GM19240 (cell line): ENCODE results near the gene C8B.

Source experiments
- DNase-seq: peaks from one replicate; pipeline ENCODE4 v3.0.0; 2011; ENCODE audit warnings: low spot score; ENCODE audit not compliant: insufficient read length

Gene C8B

GRCh38 chr1:56901716-56902115, 64.1 kb downstream of the C8B start:
- DNase-seq = no peak

- no peak for DNase-seq
Observed at GRCh38 chr1:56898879-56899278, 66.9 kb downstream of the C8B start.

GRCh38 chr1:56898005-56898373, 67.8 kb downstream of the C8B start:
- DNase-seq = no peak

- DNase-seq = no peak
Observed at GRCh38 chr1:56897150-56898004, 68.4 kb downstream of the C8B start.

GRCh38 chr1:56894014-56894413, 71.8 kb downstream of the C8B start:
- DNase-seq = no peak

GRCh38 chr1:56890229-56890628, 75.6 kb downstream of the C8B start:
- no peak for DNase-seq

GRCh38 chr1:56881417-56881816, 84.4 kb downstream of the C8B start:
- no peak for DNase-seq

- no peak for DNase-seq
Observed at GRCh38 chr1:56880774-56881173, 85.0 kb downstream of the C8B start.
